Measurements from ENCODE around the gene TUBB4B.
"Not testable (repeated sequence)": the region's sequence is repeated elsewhere in the genome, so short reads cannot be mapped to it uniquely, and the experiment has no call there.

The TUBB4B gene

GRCh38 chr9:137247916-137248175 is 6.8 kb downstream of the TUBB4B start:
- H3K27ac Mint-ChIP-seq = no peak overlapping the region
- ATAC-seq = no peak
- H3K4me3 Mint-ChIP-seq = no peak overlapping the region
- peaks cover 20% of the 10 kb centered on the region for H3K36me3 Mint-ChIP-seq
- H3K9me3 Mint-ChIP-seq = no peaks in the 10 kb centered on the region
- no peak for DNase-seq (ENCODE audit: low spot score in 2 of 2)
- peaks cover 18% of the 10 kb centered on the region for H3K4me1 Mint-ChIP-seq

GRCh38 chr9:137250329-137251193 is 9.5 kb downstream of the TUBB4B start:
- H3K4me1 Mint-ChIP-seq = peaks cover 7% of the 10 kb centered on the region
- H3K9me3 Mint-ChIP-seq = no peaks in the 10 kb centered on the region
- H3K27ac Mint-ChIP-seq = no peak overlapping the region
- H3K36me3 Mint-ChIP-seq = peaks cover 6% of the 10 kb centered on the region
- DNase-seq (ENCODE audit: low spot score in 2 of 2) (no peak), ATAC-seq (no peak)
- H3K4me3 Mint-ChIP-seq = no peak overlapping the region

GRCh38 chr9:137251194-137251461 is 10.0 kb downstream of the TUBB4B start, which contains the start of gene STPG3:
Gene STPG3 (plus strand): TSS chr9:137251286. CDS start chr9:137251287, 1 bp downstream.
- Mint-ChIP-seq H3K27ac (peak within 1 kb of the TSS; percentile 43), H3K9me3 (no peaks in the 10 kb centered on the region), H3K4me3 (no peak within 1 kb of the TSS), H3K36me3 (peaks cover 6% of the 10 kb centered on the region), H3K4me1 (peaks cover 7% of the 10 kb centered on the region)
- no peak for DNase-seq (ENCODE audit: low spot score in 2 of 2)
- ATAC-seq = no peak

GRCh38 chr9:137251490-137252268 is 10.6 kb downstream of the TUBB4B start:
- ATAC-seq = no peak

GRCh38 chr9:137252555-137253506 is 11.7 kb downstream of the TUBB4B start:
- Mint-ChIP-seq H3K27ac (no peak overlapping the region), H3K36me3 (peaks cover 24% of the 10 kb centered on the region), H3K4me1 (peaks cover 7% of the 10 kb centered on the region), H3K4me3 (no peak overlapping the region), H3K9me3 (no peaks in the 10 kb centered on the region)
- ATAC-seq (no peak), DNase-seq (ENCODE audit: low spot score in 2 of 2) (no peak)

More at GRCh38 chr9:137251490-137252268, 10.6 kb downstream of the TUBB4B start:
- no peaks in the 10 kb centered on the region for H3K9me3 Mint-ChIP-seq
- H3K4me3 Mint-ChIP-seq = no peak overlapping the region
- H3K27ac Mint-ChIP-seq = no peak overlapping the region
- H3K36me3 Mint-ChIP-seq = peaks cover 12% of the 10 kb centered on the region
- DNase-seq (ENCODE audit: low spot score in 2 of 2) = no peak
- H3K4me1 Mint-ChIP-seq = peaks cover 7% of the 10 kb centered on the region

GRCh38 chr9:137253717-137254623 is 12.9 kb downstream of the TUBB4B start:
- Mint-ChIP-seq H3K4me3 (peak overlapping the region; percentile 87), H3K9me3 (no peaks in the 10 kb centered on the region), H3K4me1 (peaks cover 7% of the 10 kb centered on the region), H3K27ac (peak overlapping the region; percentile 91), H3K36me3 (peaks cover 35% of the 10 kb centered on the region)
- DNase-seq (ENCODE audit: low spot score in 2 of 2) = no peak
- ATAC-seq = no peak

- ATAC-seq (peak; percentile 89), DNase-seq (ENCODE audit: low spot score in 2 of 2) (peak; percentile 99 to 100)
- Mint-ChIP-seq H3K4me3 (peak within 1 kb of the TSS; percentile 87), H3K27ac (peak within 1 kb of the TSS; percentile 91), H3K36me3 (peaks cover 44% of the 10 kb centered on the region), H3K9me3 (no peaks in the 10 kb centered on the region), H3K4me1 (peaks cover 7% of the 10 kb centered on the region)
Measured at GRCh38 chr9:137254624-137255447, 13.7 kb downstream of the TUBB4B start, which contains the start of gene NELFB. Gene NELFB (plus strand): TSS chr9:137255327.

- peak overlapping the region; percentile 87 for H3K4me3 Mint-ChIP-seq
- H3K27ac Mint-ChIP-seq = no peak overlapping the region
- no peaks in the 10 kb centered on the region for H3K9me3 Mint-ChIP-seq
- ATAC-seq = no peak
- H3K36me3 Mint-ChIP-seq = peaks cover 51% of the 10 kb centered on the region
- no peak for DNase-seq (ENCODE audit: low spot score in 2 of 2)
- H3K4me1 Mint-ChIP-seq = peaks cover 7% of the 10 kb centered on the region
Measured at GRCh38 chr9:137255448-137256114, 14.5 kb downstream of the TUBB4B start.

DNA sequence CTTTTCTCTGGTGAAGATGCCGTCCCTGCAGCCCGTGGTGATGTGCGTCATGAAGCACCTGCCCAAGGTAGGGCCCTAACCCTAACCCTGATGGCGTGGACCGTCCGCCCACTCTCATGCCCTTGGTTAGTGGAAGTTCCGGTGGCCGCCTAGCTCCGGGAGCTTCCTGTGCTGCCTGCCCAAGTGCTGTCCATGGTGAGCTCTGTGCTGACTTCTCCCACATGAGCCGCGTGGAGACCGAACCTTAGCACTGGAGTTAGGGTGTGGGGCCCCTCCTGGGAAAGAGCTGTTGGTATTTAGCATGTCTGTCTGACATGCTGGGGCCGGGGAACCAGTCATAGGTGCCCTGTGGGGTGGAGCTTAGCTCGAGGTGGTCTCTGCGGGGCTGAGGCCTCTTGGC is 15.3 kb downstream of the TUBB4B start:
- Mint-ChIP-seq H3K4me3 (peak overlapping the region; percentile 87), H3K36me3 (peaks cover 59% of the 10 kb centered on the region), H3K9me3 (no peaks in the 10 kb centered on the region), H3K27ac (peak overlapping the region; percentile 10), H3K4me1 (peaks cover 7% of the 10 kb centered on the region)
- ATAC-seq (no peak), DNase-seq (ENCODE audit: low spot score in 2 of 2) (no peak)

GRCh38 chr9:137256856-137257255 is 15.8 kb downstream of the TUBB4B start:
- Mint-ChIP-seq H3K9me3 (no peaks in the 10 kb centered on the region), H3K4me3 (peak overlapping the region; percentile 87), H3K36me3 (peaks cover 64% of the 10 kb centered on the region), H3K4me1 (peaks cover 11% of the 10 kb centered on the region), H3K27ac (peak overlapping the region; percentile 10)
- DNase-seq (ENCODE audit: low spot score in 2 of 2) (no peak), ATAC-seq (no peak)

DNA sequence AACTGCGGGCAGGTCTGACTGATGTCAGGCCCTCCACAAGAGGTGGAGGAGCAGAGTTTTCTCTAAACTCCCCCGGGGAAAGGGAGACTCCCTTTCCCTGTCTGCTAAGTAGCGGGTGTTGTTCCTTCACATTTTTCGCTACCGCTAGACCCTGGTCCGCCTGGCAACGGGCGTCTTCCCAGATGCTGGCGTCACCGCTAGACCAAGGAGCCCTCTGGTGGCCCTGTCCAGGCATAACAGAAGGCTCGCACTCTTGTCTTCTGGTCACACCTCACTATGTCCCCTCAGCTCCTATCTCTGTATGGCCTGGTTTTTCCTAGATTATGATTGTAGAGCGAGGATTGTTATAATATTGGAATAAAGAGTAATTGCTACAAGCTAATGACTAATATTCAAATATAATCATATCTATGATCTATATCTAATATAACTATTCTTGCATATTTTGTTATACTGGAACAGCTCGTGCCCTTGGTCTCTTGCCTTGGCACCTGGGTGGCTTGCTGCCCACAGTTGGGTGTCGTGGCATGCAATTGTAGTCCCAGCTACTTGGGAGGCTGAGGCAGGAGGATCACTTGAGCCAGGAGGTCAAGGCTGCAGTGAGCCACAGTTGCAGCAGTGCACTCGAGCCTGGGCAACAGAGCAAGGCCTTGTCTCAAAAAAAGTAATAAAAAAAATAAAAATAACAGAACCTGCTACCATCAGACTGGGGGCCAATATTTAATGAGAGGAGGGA is 21.3 kb downstream of the TUBB4B start:
- H3K9me3 Mint-ChIP-seq; DNase-seq (ENCODE audit: low spot score in 2 of 2); H3K4me1 Mint-ChIP-seq; ATAC-seq; H3K27ac Mint-ChIP-seq; H3K4me3 Mint-ChIP-seq: not testable (repeated sequence)
- peaks cover 84% of the 10 kb centered on the region for H3K36me3 Mint-ChIP-seq

DNA sequence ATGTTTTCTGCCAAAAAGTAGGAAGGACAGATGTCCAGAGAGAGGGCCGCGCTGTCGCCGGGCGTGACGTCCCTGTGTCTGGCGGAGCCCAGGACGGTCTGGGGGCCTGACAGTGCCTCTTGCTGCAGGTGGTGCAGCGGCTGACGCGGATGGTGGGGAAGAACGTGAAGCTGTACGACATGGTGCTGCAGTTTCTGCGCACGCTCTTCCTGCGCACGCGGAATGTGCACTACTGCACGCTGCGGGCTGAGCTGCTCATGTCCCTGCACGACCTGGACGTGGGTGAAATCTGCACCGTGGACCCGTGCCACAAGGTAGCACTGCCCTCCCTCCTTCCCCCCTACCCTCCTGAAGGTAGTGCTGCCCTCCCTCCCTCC is 21.8 kb downstream of the TUBB4B start:
- Mint-ChIP-seq H3K4me3 (no peak overlapping the region), H3K4me1 (peaks cover 5% of the 10 kb centered on the region), H3K36me3 (peaks cover 84% of the 10 kb centered on the region), H3K9me3 (no peaks in the 10 kb centered on the region), H3K27ac (no peak overlapping the region)
- DNase-seq (ENCODE audit: low spot score in 2 of 2) = no peak
- no peak for ATAC-seq

- DNase-seq (ENCODE audit: low spot score in 2 of 2) (no peak), ATAC-seq (no peak)
- H3K9me3 Mint-ChIP-seq = no peaks in the 10 kb centered on the region
- H3K36me3 Mint-ChIP-seq = peaks cover 84% of the 10 kb centered on the region
- peaks cover 8% of the 10 kb centered on the region for H3K4me1 Mint-ChIP-seq
- H3K4me3 Mint-ChIP-seq = no peak overlapping the region
- H3K27ac Mint-ChIP-seq = peak overlapping the region; percentile 60
Measured at GRCh38 chr9:137263506-137263905, 22.4 kb downstream of the TUBB4B start.

Data from stimulated activated effector memory CD8-positive, alpha-beta T cell treated with anti-CD3 and anti-CD28 coated beads, Interleukin-12 subunit alpha, Interleukin-12 subunit beta, amount 100 ng/mL, for 72 hours (primary cell).